IMR-90 (cell line): Measurements from ENCODE around the gene RAP2A. TPM values are rescaled to one million over a fixed set of nuclear protein-coding genes. Genes with fewer than 3 reads are reported as not detected.

Experiments
- ATAC-seq: fragments of 200-7000 bp; cut with Tn5 transposase; 2 replicates; pipeline ENCODE4 v1.9.1; 2020; ENCODE audit warnings: low read depth, mild to moderate bottlenecking, moderate library complexity
- BruUV-seq: library from RNA; stranded (reverse); fragments of 400-500 nt; replicated peaks from 2 replicates; lab custom pipeline; 2021; lab: Mats Ljungman, UMichigan
- CTCF ChIA-PET: fragments of 300-600 bp; formaldehyde crosslinking; extraction: SDS; loops from one replicate; lab custom pipeline; 2021; ENCODE audit warnings: antibody characterized with exemption; lab: Yijun Ruan, JAX
- POLR2A ChIA-PET: fragments of 300-600 bp; sonication (Branson Sonifier 250); formaldehyde crosslinking; loops from one replicate; lab custom pipeline; 2022; ENCODE audit warnings: antibody characterized with exemption; ENCODE audit not compliant: unreplicated experiment; lab: Charles Lee
- DNase-seq: peaks from one replicate; pipeline ENCODE4 v3.0.0; 2013
- H2AFZ ChIP-seq: replicated peaks from 2 replicates; pipeline ENCODE3; 2013; ENCODE audit warnings: low read length, mild to moderate bottlenecking; ENCODE audit not compliant: poor library complexity
- H2AK5ac ChIP-seq: 2 replicates; pipeline ENCODE4 v1.6.1; 2013; ENCODE audit warnings: low read depth, low read length, inconsistent platforms
- H2AK9ac ChIP-seq: replicated peaks from 2 replicates; pipeline ENCODE3; 2013; ENCODE audit warnings: mild to moderate bottlenecking, low read depth, low read length, moderate library complexity; ENCODE audit not compliant: poor library complexity
- H2BK120ac ChIP-seq: 2 replicates; pipeline ENCODE4 v1.6.1; 2013; ENCODE audit warnings: low read depth, low read length, inconsistent platforms
- H2BK15ac ChIP-seq: 3 replicates; pipeline ENCODE4 v1.6.1; 2013; ENCODE audit warnings: low read depth, low read length, inconsistent platforms
- H2BK20ac ChIP-seq: 2 replicates; pipeline ENCODE4 v1.6.1; 2013; ENCODE audit warnings: low read depth, mild to moderate bottlenecking, inconsistent platforms, low read length, moderate library complexity
- H2BK5ac ChIP-seq: 2 replicates; pipeline ENCODE4 v1.6.1; 2013; ENCODE audit warnings: mild to moderate bottlenecking, low read depth, low read length, inconsistent platforms; ENCODE audit not compliant: poor library complexity, severe bottlenecking
- H3K14ac ChIP-seq: replicated peaks from 2 replicates; pipeline ENCODE4 v1.6.1; 2013; ENCODE audit warnings: low read depth, low read length, inconsistent platforms
- H3K18ac ChIP-seq: 2 replicates; pipeline ENCODE4 v1.6.1; 2013; ENCODE audit warnings: low read depth, low read length, control low read depth
- H3K23ac ChIP-seq: 2 replicates; pipeline ENCODE4 v1.6.1; 2013; ENCODE audit warnings: low read depth, low read length, inconsistent platforms
- H3K27ac ChIP-seq: 2 replicates; pipeline ENCODE4 v1.5.1; 2013; ENCODE audit warnings: mild to moderate bottlenecking, control low read depth, low read length; ENCODE audit not compliant: insufficient read depth
- H3K27me3 ChIP-seq: 2 replicates; pipeline ENCODE4 v1.6.1; 2013; ENCODE audit warnings: low read length; ENCODE audit not compliant: control insufficient read depth, insufficient read depth
- H3K36me3 ChIP-seq: 2 replicates; pipeline ENCODE4 v1.6.1; 2013; ENCODE audit warnings: low read length, mixed read lengths; ENCODE audit not compliant: control insufficient read depth, insufficient read depth
- H3K4ac ChIP-seq: 2 replicates; pipeline ENCODE4 v1.6.1; 2013; ENCODE audit warnings: low read depth, low read length, inconsistent platforms
- H3K4me1 ChIP-seq: 2 replicates; pipeline ENCODE4 v1.6.1; 2013; ENCODE audit warnings: low read length, mixed read lengths; ENCODE audit not compliant: control insufficient read depth, insufficient read depth
- H3K4me2 ChIP-seq: 2 replicates; pipeline ENCODE4 v1.6.1; 2013; ENCODE audit warnings: low read depth, mild to moderate bottlenecking, control low read depth, low read length, moderate library complexity
- H3K4me3 ChIP-seq: 2 replicates; pipeline ENCODE4 v1.5.1; 2013; ENCODE audit warnings: low read depth, mild to moderate bottlenecking, control low read depth, low read length, moderate library complexity; ENCODE audit not compliant: insufficient read depth
- H3K56ac ChIP-seq: 2 replicates; pipeline ENCODE4 v1.6.1; 2013; ENCODE audit warnings: low read length, inconsistent platforms; ENCODE audit not compliant: insufficient read depth; ENCODE audit errors: extremely low read depth
- H3K79me1 ChIP-seq, 2 experiments: 2 replicates each; pipeline ENCODE4 v1.6.1; 2013; ENCODE audit warnings: low read length in 2 of 2, inconsistent platforms in 1 of 2, low read depth in 1 of 2
- H3K9ac ChIP-seq: 2 replicates; pipeline ENCODE4 v1.6.1; 2013; ENCODE audit warnings: low read depth, low read length, control low read depth
- H3K9me1 ChIP-seq: 2 replicates; pipeline ENCODE4 v1.6.1; 2013; ENCODE audit warnings: low read length, inconsistent platforms; ENCODE audit not compliant: insufficient read depth
- H3K9me3 ChIP-seq: 2 replicates; pipeline ENCODE4 v1.6.1; 2013; ENCODE audit warnings: low read length; ENCODE audit not compliant: control insufficient read depth, insufficient read depth
- H4K20me1 ChIP-seq: 2 replicates; pipeline ENCODE4 v1.6.1; 2013; ENCODE audit warnings: low read length, inconsistent platforms; ENCODE audit not compliant: insufficient read depth
- H4K5ac ChIP-seq: 2 replicates; pipeline ENCODE4 v1.6.1; 2013; ENCODE audit warnings: mild to moderate bottlenecking, low read depth, low read length, control low read depth
- H4K8ac ChIP-seq, 2 experiments: 2 replicates each; pipeline ENCODE4 v1.6.1; 2013; ENCODE audit warnings: low read depth in 2 of 2, low read length in 2 of 2, control low read depth in 1 of 2, inconsistent platforms in 1 of 2
- H4K91ac ChIP-seq: 2 replicates; pipeline ENCODE4 v1.6.1; 2013; ENCODE audit warnings: low read depth, low read length, inconsistent platforms; ENCODE audit not compliant: insufficient read depth
- BHLHE40 ChIP-seq: fragments of 150-350 bp; IDR thresholded peaks from 2 replicates; pipeline ENCODE4 v1.6.1; 2016; ENCODE audit warnings: mild to moderate bottlenecking, low read depth, low read length
- CEBPB ChIP-seq: IDR thresholded peaks from 2 replicates; pipeline ENCODE4 v1.6.1; 2012; ENCODE audit warnings: low read depth, low read length, improper control_type of control experiment
- CHD1 ChIP-seq: IDR thresholded peaks from 2 replicates; pipeline ENCODE4 v1.6.1; 2012; ENCODE audit warnings: low read depth, low read length, improper control_type of control experiment
- CTCF ChIP-seq: conservative IDR thresholded peaks from 2 replicates; pipeline ENCODE4 v1.5.1; 2012; ENCODE audit warnings: mild to moderate bottlenecking, low read depth, low read length, improper control_type of control experiment
- ELK1 ChIP-seq: fragments of 150-350 bp; IDR thresholded peaks from 2 replicates; pipeline ENCODE4 v1.6.1; 2016; ENCODE audit warnings: low read depth, mild to moderate bottlenecking, low read length, moderate library complexity, borderline replicate concordance
- FOS ChIP-seq: fragments of 150-350 bp; IDR thresholded peaks from 2 replicates; pipeline ENCODE4 v1.6.1; 2016; ENCODE audit warnings: low read depth, low read length
- MAFK ChIP-seq: IDR thresholded peaks from 2 replicates; pipeline ENCODE4 v1.6.1; 2012; ENCODE audit warnings: low read depth, low read length, improper control_type of control experiment
- MXI1 ChIP-seq: IDR thresholded peaks from 2 replicates; pipeline ENCODE4 v1.6.1; 2012; ENCODE audit warnings: low read depth, mild to moderate bottlenecking, low read length, moderate library complexity, borderline replicate concordance
- POLR2A ChIP-seq: IDR thresholded peaks from 2 replicates; pipeline ENCODE4 v1.6.1; 2012; ENCODE audit warnings: mild to moderate bottlenecking, low read depth, low read length
- RFX5 ChIP-seq: IDR thresholded peaks from 2 replicates; pipeline ENCODE4 v1.8.0; 2012; ENCODE audit warnings: low read depth, mild to moderate bottlenecking, low read length, moderate library complexity
- SMC3 ChIP-seq: fragments of 150-350 bp; IDR thresholded peaks from 2 replicates; pipeline ENCODE4 v1.6.1; 2016; ENCODE audit warnings: low read depth, mild to moderate bottlenecking, antibody characterized with exemption, low read length, moderate library complexity
- USF2 ChIP-seq: fragments of 150-350 bp; IDR thresholded peaks from 2 replicates; pipeline ENCODE4 v1.6.1; 2017; ENCODE audit warnings: mild to moderate bottlenecking, antibody characterized with exemption, low read length, low read depth
- WGBS, 2 experiments: methylation state at CpG; one replicate each; pipeline versions ENCODE4 v1.1.5 to v1.1.7; 2013; ENCODE audit warnings: missing lambda C conversion rate in 2 of 2; ENCODE audit not compliant: insufficient read length in 1 of 2; ENCODE audit errors: extremely low coverage in 2 of 2; 5-methylcytosine and 5-hydroxymethylcytosine counted together
- dilution Hi-C: fragments of 300-500 bp; cut with HindIII; formaldehyde crosslinking; loops from one replicate; pipeline ENCODE4 v1.14.3; 2018; ENCODE audit warnings: low sequenced_read_pairs; ENCODE audit not compliant: unreplicated experiment
- in situ Hi-C: fragments of 300-500 bp; cut with MboI; formaldehyde crosslinking; loops from 3 replicates; pipeline ENCODE4 v1.14.3; 2019; ENCODE audit warnings: low sequenced_read_pairs, inconsistent platforms, mixed read lengths
- intact Hi-C: fragments of 100-400 bp; cut with micrococcal nuclease; formaldehyde crosslinking; loops from 2 replicates; pipeline ENCODE4 v1.10.0; 2022
- polyA plus RNA-seq, 3 experiments: library from polyadenylated mRNA; depleted of rRNA; stranded (reverse); fragments of >200 nt; gene quantifications; 2 replicates each; pipeline ENCODE4 v1.2.3, GENCODE V29; 2012; ENCODE audit warnings: low replicate concordance in 1 of 3
- total RNA-seq: library from RNA; depleted of rRNA; stranded (reverse); fragments of >200 nt; gene quantifications from 2 replicates; pipeline ENCODE4 v1.2.3, GENCODE V29; 2012

The RAP2A gene
- total and polyA plus RNA-seq, 2 of the 4 experiments (the other 2 are of a cell fraction), result 6.4 to 21.0 TPM

GRCh38 chr13:97388373-97388772 lies 45.6 kb upstream of the RAP2A start:
- no peak overlapping the region for H4K91ac ChIP-seq
- no peak overlapping the region for H2BK120ac ChIP-seq
- in situ Hi-C loops (no loop called here), intact Hi-C loops (no loop called here), dilution Hi-C loops (no loop called here)
- H2AK5ac ChIP-seq, result no peak overlapping the region
- DNase-seq, result no peak
- H3K4me2 ChIP-seq, result no peak overlapping the region
- peak overlapping the region; percentile 50 for H2BK5ac ChIP-seq
- no peak for ATAC-seq
- no peak overlapping the region for H3K14ac ChIP-seq
- no peak overlapping the region for H3K56ac ChIP-seq
- H2AFZ ChIP-seq, result no peak overlapping the region
- ChIA-PET CTCF (no interaction called here), POLR2A (no interaction called here)
- H3K4me1 ChIP-seq, result peaks cover 3% of the 10 kb centered on the region
- H3K36me3 ChIP-seq, result peaks cover 25% of the 10 kb centered on the region
- TF ChIP-seq RFX5 (no peak), BHLHE40 (no peak), USF2 (no peak), MXI1 (no peak), MAFK (no peak), POLR2A (no peak), CEBPB (no peak), SMC3 (no peak), CHD1 (no peak), ELK1 (no peak), CTCF (no peak), FOS (no peak)
- H3K9me1 ChIP-seq, result peaks cover 11% of the 10 kb centered on the region; the same call in 1 of the 2 replicates
- H3K27me3 ChIP-seq, result no peaks in the 10 kb centered on the region
- BruUV-seq, result no TSS peak
- H3K4me3 ChIP-seq, result no peak overlapping the region
- H3K9me3 ChIP-seq, result no peaks in the 10 kb centered on the region
- no peak overlapping the region for H3K27ac ChIP-seq
- no peak overlapping the region for H3K9ac ChIP-seq
- no peak overlapping the region for H4K5ac ChIP-seq
- H4K20me1 ChIP-seq, result peaks cover 5% of the 10 kb centered on the region; the same call in 1 of the 2 replicates
- no peak overlapping the region for H2AK9ac ChIP-seq
- H2BK20ac ChIP-seq, result no peak overlapping the region
- H2BK15ac ChIP-seq, result no peak overlapping the region
- no peak overlapping the region for H3K4ac ChIP-seq
- 0 out of 2 replicates have a peak overlapping the region, but pooled peaks have one; percentile 4 for H3K18ac ChIP-seq
- peaks cover 23 to 46% of the 10 kb centered on the region in 2 experiments; a peak in 3 of 4 replicates for H3K79me1 ChIP-seq
- H3K23ac ChIP-seq, result 0 out of 2 replicates have a peak overlapping the region, but pooled peaks have one; percentile 43
- no peak overlapping the region for H4K8ac ChIP-seq
- no CpG with 5 or more reads among the region's 3 CpGs for WGBS, 2 experiments
